ENCODE data around the gene MGAT2.
"Not testable (repeated sequence)": the region's sequence is repeated elsewhere in the genome, so short reads cannot be mapped to it uniquely, and the experiment has no call there.

MGAT2 gene

DNA sequence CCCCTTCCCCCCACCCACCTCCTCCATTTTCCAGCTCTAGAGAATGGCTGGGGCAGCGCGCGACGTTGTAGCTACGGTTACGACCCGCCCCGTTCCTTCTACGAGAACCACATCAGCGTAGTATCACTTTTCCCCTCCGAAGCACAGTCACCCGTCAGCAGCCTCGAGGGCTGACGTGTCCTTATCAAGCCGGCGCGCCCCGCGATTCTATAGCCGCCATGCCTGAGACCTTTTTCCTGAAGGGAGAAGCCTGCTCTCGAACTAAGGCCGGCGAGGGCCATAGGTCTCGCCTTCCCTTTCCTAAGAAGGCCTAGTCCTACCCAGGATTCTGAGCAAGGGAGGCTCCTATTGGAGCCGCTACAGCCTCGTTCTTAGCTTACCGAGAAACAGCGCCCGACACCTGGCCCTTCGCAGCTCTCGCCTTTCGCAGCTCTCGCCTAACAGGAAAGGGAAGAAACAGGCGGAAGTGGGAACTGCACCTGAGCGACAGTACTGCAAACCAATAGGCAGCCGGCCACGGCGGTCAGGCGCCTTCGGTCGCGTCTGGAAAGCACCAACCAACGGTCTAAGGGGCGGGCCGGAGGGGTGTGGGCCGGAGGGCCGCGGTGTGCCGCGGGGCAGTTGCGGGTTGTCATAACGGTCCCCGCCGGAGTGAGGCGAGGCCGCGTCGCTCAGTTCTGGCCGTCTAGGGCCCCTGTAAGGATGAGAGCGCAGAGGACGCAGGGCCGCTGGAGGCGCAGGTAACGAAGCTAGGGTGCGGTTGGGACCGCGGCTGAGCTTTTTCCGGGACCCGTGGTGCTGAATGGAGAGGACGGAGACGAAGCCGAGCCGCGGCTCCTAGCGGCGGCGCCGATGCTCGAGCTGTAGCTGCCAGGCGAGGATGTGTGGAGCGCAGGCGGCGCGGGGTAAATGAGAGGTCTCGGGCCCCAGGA is at the start of gene MGAT2, which contains the start of gene RPL36AL:
Gene MGAT2, plus strand, starts transcription at position 618 of the 932 bp plus-strand sequence. CDS start 470 bp downstream, outside the sequence.
Gene RPL36AL, minus strand, starts transcription at position 445 of the 932 bp plus-strand sequence. CDS start 1,522 bp downstream, outside the sequence.
- peak; percentile 99 for DNase-seq

DNA sequence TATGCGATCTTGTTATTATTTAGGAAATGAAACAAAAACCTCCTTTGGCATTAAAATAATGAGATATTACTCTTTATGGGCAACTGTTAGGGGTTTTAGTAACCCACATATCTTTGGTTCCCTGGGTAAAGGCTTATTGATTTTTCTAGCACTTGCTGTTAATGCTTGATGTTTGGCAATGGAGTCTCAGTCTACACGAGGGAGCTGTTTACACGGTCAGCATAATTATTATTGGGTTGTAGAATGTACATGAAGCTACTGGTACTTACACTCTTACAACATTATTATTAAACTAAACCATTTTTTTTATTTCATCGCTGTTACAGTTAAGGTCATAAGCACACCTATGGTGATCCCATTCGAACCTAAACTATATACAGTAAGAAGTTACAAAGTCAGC is 46.6 kb upstream of the MGAT2 start:
- no peak for DNase-seq

DNA sequence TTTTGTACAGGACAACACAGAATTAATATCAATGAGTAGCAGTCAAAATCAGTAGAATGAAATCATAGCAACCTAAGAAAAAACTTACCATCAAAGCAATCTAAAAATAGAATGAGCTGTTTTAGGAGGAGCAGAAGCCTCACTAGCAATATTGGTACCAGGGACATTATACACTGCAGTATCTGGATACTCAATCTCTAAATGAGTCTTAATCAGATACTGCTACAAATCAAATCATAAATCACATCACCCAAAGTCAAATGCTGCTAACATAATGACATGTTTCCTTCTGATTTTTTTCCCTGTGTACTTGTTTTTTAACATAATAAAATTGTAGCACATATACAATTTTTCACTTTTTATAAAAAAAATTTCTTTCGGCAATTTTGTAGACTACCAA is 42.5 kb upstream of the MGAT2 start:
- DNase-seq: no peak

DNA sequence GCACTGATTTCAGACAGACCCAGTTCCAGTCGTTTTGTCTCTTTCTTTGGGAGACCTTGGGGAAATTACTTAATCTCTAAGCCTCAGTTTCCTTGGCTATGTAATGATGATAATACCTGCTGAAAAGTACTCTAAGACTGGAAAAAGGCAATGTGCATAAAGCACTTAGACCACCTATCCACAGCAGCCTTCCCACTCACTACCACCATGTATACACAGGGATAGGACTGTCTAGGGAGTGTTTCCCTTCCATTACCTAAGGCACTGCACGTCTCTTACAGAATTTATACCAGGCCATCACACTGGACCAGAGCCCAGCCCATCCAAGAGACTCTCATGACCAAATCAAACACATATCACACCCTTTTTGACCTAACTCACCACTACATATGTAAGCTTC is 40.8 kb upstream of the MGAT2 start:
- no peak for DNase-seq

DNA sequence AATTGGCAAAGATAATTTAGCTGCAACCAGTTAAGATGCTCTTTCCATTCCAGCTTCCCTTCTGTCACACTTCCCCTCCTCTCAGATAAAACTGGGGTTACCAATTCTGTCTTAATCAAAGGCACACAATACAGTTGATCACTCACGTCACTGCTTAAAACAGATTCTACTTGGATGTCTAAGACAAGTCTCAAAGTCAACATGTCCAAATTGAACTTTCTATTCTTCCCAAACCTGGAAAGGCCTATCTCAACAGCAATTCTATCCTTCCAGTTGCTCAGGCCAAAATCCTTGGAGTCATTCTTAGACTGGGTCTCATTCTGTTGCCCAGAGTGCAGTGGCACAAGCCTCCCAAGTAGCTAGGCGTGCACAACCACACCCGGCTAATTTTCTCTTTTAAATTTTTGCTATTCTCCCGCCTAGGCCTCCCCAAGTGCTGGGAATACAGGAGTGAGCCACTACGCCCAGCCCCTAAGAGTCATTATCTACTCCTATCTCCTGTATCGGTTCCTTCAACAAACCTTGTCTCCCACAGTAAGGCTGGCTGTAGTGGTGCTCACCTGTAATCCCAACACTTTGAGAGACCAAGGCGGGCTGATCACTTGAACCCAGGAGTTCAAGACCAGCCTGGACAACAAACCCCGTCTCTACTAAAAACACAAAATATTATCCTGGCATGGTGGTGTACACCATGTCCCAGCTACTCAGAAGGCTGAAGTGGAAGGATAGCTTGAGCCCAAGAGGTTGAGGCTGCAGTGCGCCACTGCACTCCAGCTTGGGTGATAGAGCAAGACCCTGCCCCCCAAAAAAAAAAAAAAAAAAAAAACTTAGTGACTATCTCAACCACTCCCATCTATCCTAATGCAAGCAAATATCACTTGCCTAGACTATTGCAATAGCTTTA is 39.1 kb upstream of the MGAT2 start:
- no peak for DNase-seq

DNA sequence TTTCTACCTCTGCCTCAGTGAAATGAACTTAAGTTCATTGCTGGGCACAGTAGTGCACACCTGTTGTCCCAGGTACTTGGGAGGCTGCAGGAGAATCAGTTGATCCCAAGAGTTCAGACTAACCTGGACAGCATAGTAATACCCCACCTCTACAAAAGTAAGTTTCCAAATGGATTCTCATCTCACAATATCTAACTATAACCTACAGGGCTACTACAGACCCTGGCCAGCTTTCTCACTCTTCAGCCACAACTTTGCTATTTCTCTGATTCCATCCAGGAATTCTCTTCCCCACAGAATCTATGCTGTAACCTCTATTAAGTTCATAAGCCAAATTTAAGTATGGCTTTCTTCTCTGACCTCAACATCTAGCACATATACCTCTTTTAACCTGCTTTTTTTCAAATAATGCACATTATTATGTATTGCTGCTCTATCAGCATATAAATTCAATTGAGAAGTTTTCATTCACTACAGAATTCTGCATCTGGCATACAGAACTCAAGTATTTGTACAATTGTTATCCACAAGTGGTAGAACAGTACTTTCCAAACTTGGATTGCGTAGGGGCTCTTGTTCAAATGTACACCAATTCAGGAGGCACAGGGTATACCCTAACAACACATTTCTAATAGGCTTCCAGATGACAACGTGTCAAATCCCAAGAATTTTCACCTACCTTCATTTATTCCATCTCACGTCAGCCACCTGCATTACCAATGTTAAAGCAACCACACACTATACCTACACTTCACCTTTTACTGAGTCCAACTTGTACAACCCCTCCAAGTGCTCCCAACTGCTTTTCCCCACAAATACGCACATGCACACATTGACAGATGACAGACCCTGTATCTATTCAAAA is 38.3 kb upstream of the MGAT2 start:
- no peak for DNase-seq

DNA sequence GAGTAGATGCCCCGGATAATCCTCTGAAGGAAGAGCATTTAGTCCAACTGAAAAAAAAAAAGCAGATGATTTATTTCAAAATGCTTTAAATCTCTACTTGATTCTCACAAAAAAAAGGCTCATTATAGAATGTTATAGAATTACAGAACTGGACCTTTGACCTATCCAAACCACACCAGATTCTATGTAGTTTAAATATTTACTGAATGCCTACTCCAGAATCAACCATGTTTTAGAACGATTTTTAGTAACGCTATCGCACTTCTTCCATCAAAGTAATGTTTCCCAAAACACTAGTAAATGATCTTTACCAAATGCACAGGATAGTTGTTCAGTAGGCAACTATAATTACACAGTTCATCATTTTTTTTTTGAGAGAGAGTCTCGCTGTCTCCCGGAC is 37.0 kb upstream of the MGAT2 start:
- DNase-seq: no peak

DNA sequence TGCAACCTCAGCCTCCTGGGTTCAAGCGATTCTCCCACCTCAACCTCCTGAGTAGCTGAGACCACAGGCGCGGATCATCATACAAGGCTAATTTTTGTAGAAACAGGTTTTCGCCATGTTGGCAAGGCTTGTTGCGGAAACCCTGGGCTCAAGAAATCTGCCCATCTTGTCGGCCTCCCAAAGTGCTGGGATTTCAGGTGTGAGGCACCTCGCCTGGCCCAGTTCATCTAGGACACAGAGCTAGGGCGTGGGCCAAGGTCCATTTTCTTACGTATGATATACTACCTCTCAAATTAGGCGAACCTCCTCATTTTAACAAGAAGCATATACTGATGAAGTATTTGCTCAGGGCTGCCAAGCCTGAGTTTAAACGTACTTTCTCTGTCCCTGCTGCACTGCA is 36.5 kb upstream of the MGAT2 start:
- DNase-seq: no peak

DNA sequence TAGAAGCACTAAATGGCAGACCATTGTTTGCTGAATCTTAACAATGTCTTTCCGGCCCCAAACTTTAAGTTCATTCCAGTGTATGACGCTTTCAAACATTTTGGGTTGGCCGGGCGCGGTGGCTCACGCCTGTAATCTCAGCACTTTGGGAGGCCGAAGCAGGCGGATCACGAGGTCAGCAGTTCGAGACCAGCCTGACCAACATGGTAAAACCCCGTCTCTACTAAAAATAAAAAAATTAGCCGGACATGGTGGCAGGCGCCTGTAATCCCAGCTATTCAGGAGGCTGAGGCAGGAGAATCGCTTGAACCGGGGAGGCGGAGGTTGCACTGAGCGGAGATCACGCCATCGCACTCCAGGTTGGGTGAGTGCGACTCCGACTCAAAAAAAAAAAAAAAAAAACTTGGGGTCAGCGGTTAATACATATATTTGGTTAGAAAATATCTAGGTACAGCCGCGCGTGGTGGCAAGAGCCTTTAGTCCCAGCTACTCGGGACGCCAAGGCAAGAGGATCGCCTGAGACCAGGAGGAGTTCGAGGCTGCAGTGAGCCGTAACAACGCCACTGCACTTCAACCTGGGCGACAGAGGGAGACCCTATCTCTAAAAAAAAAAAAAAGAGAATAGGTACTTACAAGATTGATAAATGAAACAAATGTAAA is 35.5 kb upstream of the MGAT2 start:
- not testable (repeated sequence) for DNase-seq

DNA sequence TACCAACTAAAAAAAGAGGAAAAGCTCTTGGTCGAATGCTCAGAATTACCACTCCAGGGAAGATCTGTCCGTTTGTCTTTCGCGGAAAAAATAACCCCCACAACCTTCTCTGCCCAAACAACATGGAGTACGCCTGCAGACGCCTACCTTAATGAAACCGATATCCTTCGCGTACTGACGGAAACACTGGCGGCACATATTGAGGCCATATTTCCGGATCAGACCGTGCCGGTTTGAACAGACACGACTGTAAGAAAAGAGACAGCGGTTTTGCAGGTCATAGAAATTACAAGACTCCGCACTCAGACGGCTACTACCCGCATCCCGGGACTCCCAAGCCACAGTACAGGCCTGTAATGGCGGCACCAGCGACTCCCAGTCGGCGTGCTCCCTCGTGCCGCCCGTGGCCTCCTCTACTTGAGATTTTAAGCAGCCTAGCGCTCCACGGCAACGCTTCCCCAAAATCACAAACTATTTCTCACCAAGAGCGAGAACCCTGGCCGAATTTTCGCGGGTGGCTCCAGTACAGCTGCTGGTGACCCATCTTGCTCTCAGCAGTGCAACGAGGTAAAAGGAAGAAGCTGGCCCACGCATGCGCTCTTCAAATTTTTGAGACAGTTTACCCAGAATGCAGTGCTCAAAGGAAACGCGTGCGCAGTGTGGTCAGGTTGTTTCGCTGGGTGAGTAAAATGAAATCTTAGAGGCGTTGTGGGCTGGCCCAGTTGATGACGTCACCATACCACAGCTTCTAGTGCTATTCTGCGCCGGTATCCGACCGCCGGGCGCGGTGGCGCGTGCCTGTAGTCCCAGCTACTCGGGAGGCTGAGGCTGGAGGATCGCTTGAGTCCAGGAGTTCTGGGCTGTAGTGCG is 34.6 kb upstream of the MGAT2 start, which contains the start of gene RPS29:
Gene RPS29, minus strand, starts transcription at position 578 of the 870 bp plus-strand sequence. Its CDS starts 34 bp downstream, at position 544.
- DNase-seq: peak; percentile 99

DNA sequence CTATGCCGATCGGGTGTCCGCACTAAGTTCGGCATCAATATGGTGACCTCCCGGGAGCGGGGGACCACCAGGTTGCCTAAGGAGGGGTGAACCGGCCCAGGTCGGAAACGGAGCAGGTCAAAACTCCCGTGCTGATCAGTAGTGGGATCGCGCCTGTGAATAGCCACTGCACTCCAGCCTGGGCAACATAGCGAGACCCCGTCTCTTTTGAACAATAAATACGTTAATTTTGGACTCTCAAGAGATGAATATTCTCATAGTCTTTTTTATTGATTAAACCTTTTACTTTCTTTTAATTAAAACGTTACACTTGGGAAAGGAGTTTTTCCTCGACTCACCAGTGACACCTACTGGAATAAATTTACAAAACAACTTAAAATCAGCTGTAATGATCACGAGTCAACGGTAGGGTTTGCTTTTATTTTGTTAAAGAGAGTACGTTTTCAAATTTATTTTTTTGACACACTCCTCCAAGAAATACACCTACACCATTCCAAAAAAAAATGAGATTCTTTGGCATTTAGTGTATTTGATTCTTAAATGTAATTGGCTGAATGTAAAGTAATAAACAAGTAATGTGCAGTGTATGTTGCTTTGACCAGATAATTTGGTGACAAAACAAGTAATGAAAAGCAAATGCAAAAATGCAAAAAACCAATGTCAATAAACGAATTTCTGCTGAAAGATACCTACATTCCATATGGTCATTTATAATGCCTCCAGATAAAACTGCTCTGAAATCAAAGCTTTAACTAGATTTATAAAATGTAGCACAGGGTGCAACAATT is 33.7 kb upstream of the MGAT2 start:
- DNase-seq: peak; percentile 74

DNA sequence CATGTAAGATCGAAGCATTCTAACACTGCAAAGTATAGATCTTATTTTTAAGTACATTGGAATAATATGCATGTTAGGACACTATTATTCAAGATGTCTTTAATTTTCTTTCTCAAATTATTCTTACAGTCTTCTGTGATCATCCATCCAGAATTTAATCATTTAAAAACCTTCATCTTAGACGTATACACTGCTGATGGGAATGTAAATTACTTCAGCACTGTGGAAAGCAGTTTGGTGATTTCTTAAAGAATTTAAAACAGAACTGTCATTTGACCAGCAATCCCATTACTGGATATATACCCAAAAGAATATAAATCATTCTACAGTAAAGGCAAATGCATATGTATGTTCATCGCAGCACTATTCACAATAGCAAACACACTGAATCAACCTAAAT is 31.2 kb upstream of the MGAT2 start:
- DNase-seq: no peak

DNA sequence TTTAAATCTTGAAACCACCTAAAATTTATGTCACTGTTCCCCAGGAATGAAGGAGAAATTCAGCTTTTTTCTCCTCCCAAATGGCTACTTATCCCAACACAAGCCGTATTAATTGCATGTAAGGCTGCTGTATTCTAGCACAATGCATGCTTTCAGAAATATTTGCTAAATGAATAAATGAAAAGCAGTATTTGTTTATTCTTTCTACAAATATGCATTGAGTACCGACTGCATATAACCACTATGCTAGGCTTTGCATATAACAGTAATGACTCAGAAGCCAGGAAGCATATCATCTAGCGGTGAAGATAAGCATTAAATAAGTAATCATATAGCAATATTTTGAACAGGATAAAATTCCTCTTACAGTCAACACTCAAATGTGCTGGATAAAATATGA is 27.6 kb upstream of the MGAT2 start:
- DNase-seq: no peak

DNA sequence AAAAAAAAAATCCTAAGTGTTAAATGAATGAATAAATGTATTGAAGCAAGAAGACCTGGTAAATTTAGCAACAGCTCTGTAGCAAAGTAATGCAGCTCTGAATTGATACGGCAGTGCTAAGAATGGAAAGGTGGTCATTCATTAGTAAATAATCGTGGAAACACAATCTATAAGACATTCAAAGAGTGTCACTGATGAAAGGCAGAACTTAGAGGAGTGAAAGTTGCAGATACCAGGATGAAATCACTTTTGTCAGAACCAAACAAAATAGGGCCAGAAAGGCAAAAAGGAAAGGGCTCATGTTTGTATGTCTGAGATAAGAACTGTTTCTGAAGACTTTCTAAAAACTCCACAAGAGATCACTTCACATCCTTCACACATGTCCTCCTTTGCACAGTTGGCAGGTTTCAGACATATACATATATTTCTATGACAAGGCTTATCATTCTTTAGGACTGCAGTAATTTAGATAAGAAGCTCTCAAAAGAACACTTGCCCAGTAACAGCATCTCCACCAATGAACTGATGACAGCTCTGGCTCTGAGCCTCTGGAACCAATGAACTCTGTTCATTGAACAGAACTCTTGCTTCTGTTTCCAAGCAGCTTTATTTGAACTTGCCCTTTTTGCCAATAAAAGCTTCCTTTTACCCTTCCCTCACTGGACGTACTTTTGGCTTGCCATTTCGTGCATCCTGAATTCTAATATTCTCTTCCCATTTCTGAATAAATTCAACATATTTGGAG is 26.1 kb upstream of the MGAT2 start:
- peak; percentile 15 for DNase-seq

DNA sequence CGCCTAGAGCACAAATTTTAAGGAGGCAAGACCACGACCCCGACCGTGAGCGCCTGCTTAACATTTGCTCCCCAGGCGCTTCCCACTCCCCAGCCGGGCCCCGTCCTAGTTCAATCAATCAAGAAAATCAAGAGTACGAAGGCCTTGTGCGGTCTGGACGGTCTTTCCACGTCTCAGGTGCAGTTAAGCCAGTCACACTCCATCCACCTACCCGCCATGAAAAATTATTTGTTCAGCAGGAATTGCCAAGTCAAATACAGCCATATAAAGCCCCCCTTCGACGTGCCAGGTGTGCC is 22.5 kb upstream of the MGAT2 start:
- no peak for DNase-seq

DNA sequence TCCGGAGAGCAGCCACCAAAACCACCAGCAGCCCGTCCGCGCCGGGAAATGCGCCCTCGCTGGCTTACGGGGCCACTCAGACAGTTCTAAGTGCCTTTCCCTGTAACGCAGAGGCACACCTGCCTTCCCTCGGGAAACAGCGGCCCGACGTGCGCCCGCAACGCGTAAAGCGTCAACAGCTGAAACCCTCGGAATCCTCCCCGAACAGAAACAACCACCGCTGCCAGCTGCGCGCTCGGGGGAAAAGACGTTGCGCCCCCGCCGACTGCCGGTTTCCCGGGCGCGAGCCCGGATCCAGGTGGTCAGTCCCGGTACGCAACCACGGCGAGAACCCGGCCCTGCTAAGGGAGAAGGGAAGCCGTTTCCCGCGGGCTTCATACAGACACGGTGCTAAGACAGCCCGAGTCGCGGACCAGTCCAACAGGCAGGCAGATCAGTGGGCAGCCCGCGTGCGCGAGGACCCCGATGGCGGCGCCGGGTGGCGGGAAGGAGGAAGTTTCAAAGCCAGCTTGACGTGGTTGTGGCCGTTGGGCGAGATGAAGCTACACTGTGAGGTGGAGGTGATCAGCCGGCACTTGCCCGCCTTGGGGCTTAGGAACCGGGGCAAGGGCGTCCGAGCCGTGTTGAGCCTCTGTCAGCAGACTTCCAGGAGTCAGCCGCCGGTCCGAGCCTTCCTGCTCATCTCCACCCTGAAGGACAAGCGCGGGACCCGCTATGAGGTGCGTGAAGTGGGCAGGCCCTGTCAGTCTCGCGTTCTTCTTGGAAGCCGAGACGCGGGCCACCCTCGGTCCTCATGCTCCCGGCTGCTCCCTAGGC is 21.9 kb upstream of the MGAT2 start, which contains the start of gene LRR1:
Gene LRR1, plus strand, starts transcription at position 456 of the 816 bp plus-strand sequence. Its CDS starts 81 bp downstream, at position 537.
- peak; percentile 79 for DNase-seq

DNA sequence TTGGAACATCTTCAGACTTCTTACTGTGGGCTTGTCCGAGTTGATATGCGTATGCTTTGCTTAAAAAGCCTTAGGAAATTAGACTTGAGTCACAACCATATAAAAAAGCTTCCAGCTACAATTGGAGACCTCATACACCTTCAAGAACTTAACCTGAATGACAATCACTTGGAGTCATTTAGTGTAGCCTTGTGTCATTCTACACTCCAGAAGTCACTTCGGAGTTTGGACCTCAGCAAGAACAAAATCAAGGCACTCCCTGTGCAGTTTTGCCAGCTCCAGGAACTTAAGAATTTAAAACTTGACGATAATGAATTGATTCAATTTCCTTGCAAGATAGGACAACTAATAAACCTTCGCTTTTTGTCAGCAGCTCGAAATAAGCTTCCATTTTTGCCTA is 13.0 kb upstream of the MGAT2 start:
- no peak for DNase-seq

DNA sequence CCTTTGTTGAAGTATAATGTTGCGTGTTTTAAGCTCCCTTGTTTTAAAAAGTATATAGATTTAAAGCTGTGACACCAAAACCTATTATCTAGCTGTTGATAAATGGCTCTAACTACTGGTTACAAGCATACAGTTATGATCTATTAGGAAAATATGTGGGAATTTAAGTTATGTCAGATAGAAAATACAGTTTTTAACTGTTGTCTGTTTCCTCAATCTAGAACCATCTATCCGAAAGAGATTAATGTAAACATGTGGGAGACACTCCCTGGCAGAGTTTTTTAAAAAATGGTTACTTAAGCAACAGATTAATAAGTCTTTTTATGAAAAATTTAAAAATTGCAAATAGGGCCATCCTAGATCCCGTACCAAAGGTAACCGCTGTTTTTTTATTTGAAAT is 8.3 kb upstream of the MGAT2 start:
- no peak for DNase-seq

All from inflammatory macrophage treated with lipopolysaccharide for 4 hours (primary cell).